ENCODE data around the gene MCRS1.

DNA sequence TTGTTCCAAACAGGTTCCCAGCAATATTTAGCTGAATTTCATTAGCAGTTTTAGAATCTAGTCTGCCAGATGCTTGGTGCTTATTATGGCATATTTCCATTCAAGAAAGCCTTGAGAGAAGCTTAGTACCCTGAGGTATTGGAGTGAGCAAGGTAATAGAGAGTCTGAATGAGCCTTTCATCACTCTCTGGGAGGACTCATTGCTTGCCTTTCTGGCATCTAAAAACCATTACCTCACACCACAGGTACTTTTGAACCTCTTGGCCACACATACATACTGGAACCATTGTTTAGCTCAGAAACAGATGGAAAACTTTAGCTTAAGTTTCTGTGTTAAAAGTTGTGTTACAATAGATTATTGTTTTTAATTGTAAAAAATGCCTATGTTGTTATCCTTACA, 56.5 kb downstream of the MCRS1 start:
- TF ChIP-seq CTCF (conservative IDR thresholded peaks at IDR 0.05; ENCODE audit: low read length) (no peak), EZH2phosphoT487 (IDR thresholded peaks at IDR 0.05; ENCODE audit: borderline replicate concordance, low read depth, low read length) (no peak)

All from OCI-LY7 (cell line).